ENCODE results near the gene DCAKD. TPM values are rescaled to one million over a fixed set of nuclear protein-coding genes. Genes with fewer than 3 reads are reported as not detected.

Gene DCAKD
- total and polyA plus RNA-seq, 2 donors (not counting 3 experiments of a cell fraction or from before 2014, with no cell fraction given): 30.8 to 36.5 TPM

- dilution Hi-C loops (cut with MboI; ENCODE audit: extremely low pct_ligation_motif_present, low sequenced_read_pairs): no loop called here
- H2AFZ ChIP-seq (ENCODE audit: low read depth, low read length): no peak overlapping the region
- POLR2A ChIA-PET: no interaction called here
- CTCF ChIA-PET: interaction anchor here (0.6 to 1.5 kb wide), 9 partner anchors 9 to 102 kb away, joined by 3 to 5 read pairs (median 3); partner anchors contain the start of gene ACBD4
- peak; percentile 49 for DNase-seq (ENCODE audit: low read depth, low spot score)
- TF ChIP-seq JUN (IDR thresholded peaks at IDR 0.05; ENCODE audit: borderline replicate concordance, insufficient read depth, insufficient read length, low read depth) (no peak), POLR2AphosphoS5 (IDR thresholded peaks at IDR 0.05; ENCODE audit: insufficient read depth, low read depth, low read length) (no peak), MAX (IDR thresholded peaks at IDR 0.05; ENCODE audit: insufficient read depth, insufficient read length) (no peak), CTCF (IDR thresholded peaks at IDR 0.05; ENCODE audit: extremely low read depth in 1 of 2, insufficient read depth in 1 of 2, low read depth in 1 of 2, low read length in 2 of 2) (peak; percentile 49 to 71)
- H3K79me2 ChIP-seq (ENCODE audit: control insufficient read depth, insufficient read depth, low read length): no peaks in the 10 kb centered on the region
- H3K9me3 ChIP-seq (replicated peaks; ENCODE audit: control insufficient read depth, insufficient read depth, low read length): no peaks in the 10 kb centered on the region
- no peak overlapping the region for H3K4me2 ChIP-seq (ENCODE audit: insufficient read depth, low read length)
- no TSS peak for BruUV-seq (replicated peaks)
- peaks cover 23% of the 10 kb centered on the region for H3K4me1 ChIP-seq (ENCODE audit: control insufficient read depth, extremely low read depth, insufficient read depth, low read length)
- no peak overlapping the region for H3K9ac ChIP-seq (replicated peaks; ENCODE audit: extremely low read depth, insufficient read depth, low read length)
- no peaks in the 10 kb centered on the region for H4K20me1 ChIP-seq (replicated peaks; ENCODE audit: control insufficient read depth, extremely low read depth, insufficient read depth, low read length)
- H3K9me1 ChIP-seq (replicated peaks; ENCODE audit: control insufficient read depth, extremely low read depth, insufficient read depth, low read length): no peaks in the 10 kb centered on the region
- no peak for FAIRE-seq
- H3K27me3 ChIP-seq (ENCODE audit: control insufficient read depth in 2 of 2, insufficient read depth in 2 of 2, low read length in 2 of 2): no peaks in the 10 kb centered on the region
- no peak overlapping the region for H3K27ac ChIP-seq (ENCODE audit: insufficient read depth, low read depth, low read length)
- H3K4me3 ChIP-seq (replicated peaks in 1 of 3; ENCODE audit: insufficient read depth in 1 of 3, low read depth in 1 of 3, low read length in 3 of 3): no peak overlapping the region
- peaks cover 27 to 29% of the 10 kb centered on the region in 2 experiments for H3K36me3 ChIP-seq (ENCODE audit: control insufficient read depth in 2 of 2, extremely low read depth in 1 of 2, insufficient read depth in 2 of 2, low read length in 2 of 2)
- intact Hi-C loops (cut with micrococcal nuclease): loop anchor here (1.0 kb wide), 2 partner anchors 36 to 72 kb away; partner anchors contain the start of gene PLCD3
Observed at GRCh38 chr17:45096141-45096540, 44.7 kb upstream of the DCAKD start.
